Breast epithelium (tissue), 4 donors: ENCODE measurements around the gene ITGB2. TPM values are rescaled to one million over a fixed set of nuclear protein-coding genes. Genes with fewer than 3 reads are reported as not detected.
A peak's percentile ranks its signal among the peaks of the same experiment; 100 is the strongest.

Experiments used
- DNase-seq, 2 donors: peaks; one replicate each; pipeline ENCODE4 v3.0.0-alpha.2; 2019; ENCODE audit warnings: low spot score in 2 of 2
- H3K27ac ChIP-seq, 2 donors: fragments of 200-600 bp; sonication (generic) in 1 of 2; one replicate each; pipeline ENCODE4 v1.5.1; 2016 to 2019; ENCODE audit warnings: mild to moderate bottlenecking in 1 of 2
- H3K27me3 ChIP-seq, 2 donors: fragments of 200-600 bp; sonication (generic) in 1 of 2; one replicate each; pipeline versions ENCODE4 v1.5.1 to v1.6.0; 2017 to 2019; ENCODE audit warnings: control low read depth in 1 of 2, mild to moderate bottlenecking in 1 of 2
- H3K36me3 ChIP-seq: fragments of 200-600 bp; one replicate; pipeline ENCODE4 v1.5.1; 2019
- H3K4me1 ChIP-seq, 2 donors: fragments of 200-600 bp; sonication (generic); one replicate each; pipeline ENCODE4 v1.5.1; 2016 to 2019; ENCODE audit warnings: control low read depth in 1 of 2
- H3K4me3 ChIP-seq, 3 donors: fragments of 200-600 bp; sonication (generic); 1 replicate in 2 of 3; 2 replicates in 1 of 3; pipeline ENCODE4 v1.5.1; 2016 to 2019; ENCODE audit warnings: mild to moderate bottlenecking in 3 of 3, moderate library complexity in 2 of 3
- H3K9me3 ChIP-seq, 2 donors: fragments of 200-600 bp; sonication (generic) in 1 of 2; one replicate each; pipeline ENCODE4 v1.5.1; 2016 to 2019; ENCODE audit warnings: control low read depth in 1 of 2
- CTCF ChIP-seq, 3 donors: fragments of 450-650 bp; IDR thresholded peaks; one replicate each; pipeline ENCODE4 v1.5.1; 2016 to 2017; ENCODE audit warnings: antibody characterized with exemption in 3 of 3, mild to moderate bottlenecking in 3 of 3, moderate library complexity in 3 of 3
- POLR2A ChIP-seq: fragments of 450-650 bp; IDR thresholded peaks from one replicate; pipeline ENCODE4 v1.6.1; 2016; ENCODE audit warnings: antibody characterized with exemption, mild to moderate bottlenecking, moderate library complexity
- POLR2AphosphoS5 ChIP-seq, 3 donors: sonication (generic); formaldehyde crosslinking; IDR thresholded peaks; one replicate each; pipeline ENCODE4 v1.6.1; 2017; ENCODE audit warnings: antibody characterized with exemption in 3 of 3
- intact Hi-C: fragments of 100-400 bp; cut with DNase I; formaldehyde crosslinking; loops from one replicate; pipeline ENCODE4 v1.15.1; 2023; ENCODE audit warnings: low total_unique reads
- total RNA-seq, 3 donors: library from RNA; depleted of rRNA; stranded (reverse); fragments of >200 nt; gene quantifications; one replicate each; pipeline ENCODE4 v1.1.0, GENCODE V29; 2016

Gene ITGB2
- total RNA-seq, 3 donors from 2014 or later = 19.7 to 242 (median 92.8) TPM

GRCh38 chr21:44855572-44855971, 65.1 kb downstream of the ITGB2 start:
- TF ChIP-seq POLR2AphosphoS5 (IDR thresholded peaks at IDR 0.05) = no peak
- no peak for TF ChIP-seq POLR2A
- no peak for TF ChIP-seq CTCF (IDR thresholded peaks at IDR 0.05)
- Histone ChIP-seq H3K9me3 (no peaks in the 10 kb centered on the region), H3K27ac (no peak overlapping the region), H3K4me3 (no peak overlapping the region), H3K4me1 (peaks cover 4 to 11% of the 10 kb centered on the region in 2 donors), H3K36me3 (peaks cover 12% of the 10 kb centered on the region), H3K27me3 (no peaks in the 10 kb centered on the region)
- intact Hi-C loops = no loop called here
- peak in 1 of 2 donors; percentile 43 for DNase-seq

- Histone ChIP-seq H3K4me3 (no peak overlapping the region), H3K9me3 (no peaks in the 10 kb centered on the region), H3K36me3 (peaks cover 13% of the 10 kb centered on the region), H3K4me1 (peaks cover 4 to 11% of the 10 kb centered on the region in 2 donors), H3K27ac (no peak overlapping the region), H3K27me3 (no peaks in the 10 kb centered on the region)
- TF ChIP-seq POLR2A (no peak), POLR2AphosphoS5 (IDR thresholded peaks at IDR 0.05) (no peak), CTCF (IDR thresholded peaks at IDR 0.05) (no peak)
- peak in 1 of 2 donors; percentile 44 for DNase-seq
- intact Hi-C loops = no loop called here
Observed at GRCh38 chr21:44854664-44855446, 65.8 kb downstream of the ITGB2 start.

- intact Hi-C loops = no loop called here
- TF ChIP-seq CTCF (IDR thresholded peaks at IDR 0.05) = no peak
- peaks cover 14% of the 10 kb centered on the region for H3K36me3 ChIP-seq
Observed at GRCh38 chr21:44854391-44854663, 66.4 kb downstream of the ITGB2 start.

GRCh38 chr21:44853601-44854390, 66.9 kb downstream of the ITGB2 start:
- no peak for TF ChIP-seq CTCF (IDR thresholded peaks at IDR 0.05)
- TF ChIP-seq POLR2A = no peak
- no peak for TF ChIP-seq POLR2AphosphoS5 (IDR thresholded peaks at IDR 0.05)
- intact Hi-C loops = no loop called here
- DNase-seq = peak in 1 of 2 donors; percentile 46

More at GRCh38 chr21:44854391-44854663, 66.4 kb downstream of the ITGB2 start:
- Histone ChIP-seq H3K9me3 (no peaks in the 10 kb centered on the region), H3K27me3 (no peaks in the 10 kb centered on the region), H3K27ac (no peak overlapping the region), H3K4me3 (no peak overlapping the region), H3K4me1 (peaks cover 4 to 11% of the 10 kb centered on the region in 2 donors)
- DNase-seq = peak in 1 of 2 donors; percentile 25

More at GRCh38 chr21:44853601-44854390, 66.9 kb downstream of the ITGB2 start:
- H3K36me3 ChIP-seq = peaks cover 17% of the 10 kb centered on the region
- H3K4me1 ChIP-seq = peaks cover 4 to 9% of the 10 kb centered on the region in 2 donors
- H3K4me3 ChIP-seq = no peak overlapping the region
- H3K9me3 ChIP-seq = no peaks in the 10 kb centered on the region
- H3K27me3 ChIP-seq = no peaks in the 10 kb centered on the region
- no peak overlapping the region for H3K27ac ChIP-seq
